ENCODE measurements around the gene CLEC19A.

Gene CLEC19A

GRCh38 chr16:19285431-19285830, at the start of gene CLEC19A:
Gene CLEC19A (plus strand): TSS chr16:19285731. CDS start chr16:19285852, 121 bp downstream.
- peak; percentile 44 for DNase-seq

- no peak for DNase-seq
Measured at GRCh38 chr16:19235886-19236285, 49.6 kb upstream of the CLEC19A start.

- DNase-seq: no peak
Measured at GRCh38 chr16:19236561-19237209, 48.8 kb upstream of the CLEC19A start.

DNA sequence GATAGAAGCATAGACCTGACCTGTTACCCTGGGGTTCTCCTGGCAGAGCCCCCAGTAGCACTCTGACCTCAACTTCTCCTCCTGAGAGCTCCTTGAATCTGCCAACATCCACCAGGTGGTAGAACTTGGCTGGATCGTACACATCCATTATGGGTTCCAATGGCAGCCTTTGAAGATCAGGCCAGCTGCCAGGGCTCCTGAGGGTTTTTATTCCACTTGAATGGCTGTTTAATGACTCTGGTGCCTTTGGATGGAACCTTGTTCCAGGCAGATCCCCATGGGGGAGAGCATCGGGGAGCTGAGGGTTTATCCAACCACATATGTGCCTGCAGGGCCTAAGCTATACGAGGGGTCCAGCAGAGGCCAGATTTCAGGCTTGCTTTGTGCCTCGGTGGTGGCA, 47.1 kb upstream of the CLEC19A start:
- no peak for DNase-seq

- no peak for DNase-seq
Measured at GRCh38 chr16:19239511-19240155, 45.9 kb upstream of the CLEC19A start.

- no peak for DNase-seq
Measured at GRCh38 chr16:19240494-19240893, 45.0 kb upstream of the CLEC19A start.

- DNase-seq: no peak
Measured at GRCh38 chr16:19241512-19241911, 44.0 kb upstream of the CLEC19A start.

DNA sequence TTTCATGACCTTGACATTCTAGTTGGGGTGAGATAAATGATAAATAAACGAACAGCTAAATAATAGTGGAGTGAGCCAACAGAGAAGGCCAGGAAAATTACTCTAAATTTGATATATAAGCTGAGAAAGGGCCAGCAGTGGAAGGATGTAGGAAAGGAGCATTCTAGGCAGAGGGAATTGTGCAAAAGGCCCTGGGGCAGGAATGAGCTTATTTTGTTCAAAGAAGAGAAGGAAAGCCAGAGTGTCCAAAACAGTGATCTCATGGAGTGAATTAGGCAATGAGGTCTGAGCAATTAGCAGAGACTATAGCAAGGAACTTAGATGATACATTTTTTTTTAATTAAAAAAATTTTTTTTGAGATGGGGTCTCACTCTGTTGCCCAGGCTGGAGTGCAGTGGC, 43.3 kb upstream of the CLEC19A start:
- no peak for DNase-seq

DNA sequence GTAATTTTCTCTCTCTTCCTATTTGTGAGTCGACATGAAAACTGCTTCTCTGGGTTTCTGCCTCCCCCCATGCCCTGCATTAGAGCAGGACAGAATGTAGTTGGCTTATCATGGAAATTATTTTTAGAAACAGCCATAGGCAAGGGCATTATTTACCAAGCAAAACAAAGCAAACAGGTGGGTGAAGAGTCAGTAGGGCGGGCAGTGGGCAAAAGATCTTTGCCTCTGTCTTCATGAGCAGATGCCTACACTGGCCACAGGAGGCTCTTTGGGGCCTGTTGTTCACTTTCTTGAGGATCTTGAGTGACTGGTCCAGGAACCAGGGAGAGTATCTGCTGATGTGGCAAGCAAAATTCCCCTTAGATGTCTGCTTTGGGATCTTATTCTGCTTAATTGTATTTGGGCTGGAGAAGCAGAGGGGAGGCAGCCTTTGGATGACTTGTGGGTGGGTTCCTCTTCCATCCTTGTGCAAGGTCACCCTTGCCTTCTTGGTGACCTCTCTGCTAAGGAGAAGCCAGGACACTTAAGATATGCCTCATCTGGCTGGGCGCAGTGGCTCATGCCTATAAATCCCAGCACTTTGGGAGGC, 42.5 kb upstream of the CLEC19A start:
- DNase-seq: no peak

DNA sequence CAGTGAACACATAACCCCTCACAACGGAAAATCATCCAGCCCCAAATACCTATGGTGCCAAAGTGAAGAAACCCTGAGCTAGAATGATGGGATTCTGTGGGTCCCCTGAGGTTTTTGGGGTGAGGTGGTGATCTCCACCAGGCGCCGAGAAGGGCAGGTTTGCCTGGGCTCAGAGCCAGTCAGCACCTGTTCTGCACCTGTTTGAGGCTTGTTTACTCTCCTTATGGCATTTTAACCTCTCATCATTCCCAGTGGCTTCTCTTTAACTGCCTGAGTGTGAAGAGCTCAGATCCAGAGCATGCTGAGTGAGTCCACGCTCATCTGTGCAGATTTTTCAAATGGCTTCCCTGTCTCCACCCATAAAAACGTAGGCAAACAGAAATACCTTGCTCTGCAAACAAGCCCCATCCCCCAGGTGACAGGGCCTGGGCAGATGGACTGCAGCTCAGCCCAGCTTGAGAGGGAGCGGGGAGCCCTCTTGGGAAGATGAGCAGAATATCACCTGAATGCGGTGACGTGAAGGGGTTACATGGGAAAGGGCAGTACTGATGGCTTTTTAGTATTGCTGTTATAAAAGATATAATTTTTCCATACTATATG, 40.1 kb upstream of the CLEC19A start:
- no peak for DNase-seq

- DNase-seq: no peak
Measured at GRCh38 chr16:19252904-19253303, 32.6 kb upstream of the CLEC19A start.

GRCh38 chr16:19254611-19255010, 30.9 kb upstream of the CLEC19A start:
- no peak for DNase-seq

- DNase-seq: no peak
Measured at GRCh38 chr16:19264123-19264673, 21.3 kb upstream of the CLEC19A start.

DNA sequence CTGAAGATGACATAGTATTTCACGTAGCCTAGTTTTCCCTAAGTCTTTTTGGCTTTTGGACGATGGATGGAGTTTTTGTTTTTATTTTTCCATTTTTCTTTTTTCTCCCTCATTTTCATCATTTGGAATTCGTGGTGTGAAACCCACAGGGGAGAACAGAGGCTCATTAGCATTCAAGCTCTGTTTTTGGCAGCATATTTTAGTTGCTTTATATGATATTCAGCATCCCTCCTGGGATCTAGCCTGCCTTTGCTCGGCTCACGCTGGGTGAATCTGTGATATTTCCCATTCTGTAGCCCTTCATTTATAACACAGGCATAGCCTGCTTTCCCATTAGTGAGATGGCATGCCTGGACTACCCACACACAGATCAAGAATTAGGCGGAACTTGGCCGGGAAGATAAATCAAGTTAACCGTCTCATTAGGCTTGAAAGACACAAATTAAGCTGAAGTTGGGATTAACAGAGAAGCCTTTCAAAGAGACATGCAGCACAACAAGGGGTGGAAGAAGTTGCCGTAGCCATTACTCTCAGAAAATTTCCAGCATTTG, 20.1 kb upstream of the CLEC19A start:
- DNase-seq: peak; percentile 40

- DNase-seq: no peak
Measured at GRCh38 chr16:19266774-19267173, 18.8 kb upstream of the CLEC19A start.

DNA sequence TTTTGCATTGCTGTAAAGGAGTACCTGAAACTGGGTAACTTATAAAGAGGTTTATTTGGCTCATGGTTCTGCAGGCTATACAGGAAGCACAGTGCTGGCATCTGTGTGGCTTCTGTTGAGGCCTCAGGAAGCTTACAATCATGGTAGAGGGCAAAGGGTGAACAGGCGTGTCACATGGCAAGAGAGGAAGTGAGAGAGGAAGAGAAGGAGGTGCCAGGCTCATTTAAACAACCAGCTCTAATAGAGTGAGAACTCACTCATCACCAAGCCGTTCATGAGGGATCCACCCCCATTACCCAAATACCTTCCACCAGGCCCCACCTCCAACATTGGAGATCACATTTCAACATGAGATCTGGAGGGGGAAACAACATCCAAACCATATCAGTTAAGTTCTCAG, 16.4 kb upstream of the CLEC19A start:
- no peak for DNase-seq

DNA sequence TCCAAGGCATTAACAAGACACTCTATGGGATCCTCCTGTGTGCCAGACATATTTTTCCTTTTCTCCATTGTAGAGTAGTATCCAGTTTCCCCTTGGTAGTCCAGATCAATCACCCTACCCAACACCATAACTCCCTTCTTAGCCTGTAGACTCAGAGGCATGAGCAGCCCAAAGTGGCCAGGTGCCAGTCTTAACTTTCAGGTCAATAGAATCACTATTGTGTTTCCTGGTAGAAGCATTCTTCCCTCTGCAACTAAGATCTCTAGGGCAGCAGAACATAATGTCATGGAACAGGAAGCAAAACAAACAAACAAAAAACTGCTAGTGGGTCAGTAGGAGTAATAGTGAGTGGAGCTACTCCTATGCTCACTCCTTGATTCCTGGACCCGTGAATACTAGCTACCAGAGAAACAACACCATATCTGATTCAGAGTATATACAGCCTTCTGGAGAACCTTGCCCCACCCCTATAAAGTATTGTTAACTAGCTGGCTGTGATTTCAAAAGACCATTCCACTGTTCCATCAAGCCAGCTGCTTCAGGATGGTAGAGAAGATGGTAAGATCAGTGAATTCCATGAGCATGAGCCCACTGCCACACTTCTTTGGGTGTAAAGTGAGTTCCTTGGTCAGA, 11.2 kb upstream of the CLEC19A start:
- DNase-seq: no peak

DNA sequence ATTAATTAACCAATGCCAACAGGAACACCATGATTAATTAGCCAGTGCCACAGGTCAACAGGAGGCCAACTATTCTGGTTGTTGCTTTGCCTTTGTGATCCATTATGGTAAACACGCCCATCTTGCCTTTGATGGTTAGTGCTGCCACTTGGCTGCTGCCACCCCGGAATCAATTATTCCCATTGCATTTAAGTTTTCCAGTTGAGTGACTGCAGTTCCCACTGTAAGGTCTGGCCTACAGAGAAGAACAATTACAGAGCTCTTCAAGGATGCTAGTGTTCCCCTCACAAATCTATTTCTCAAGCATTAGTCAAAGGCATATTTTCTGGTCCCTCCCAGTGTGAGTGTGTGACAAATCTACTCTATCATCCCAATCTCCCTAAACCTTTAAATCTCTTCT, 7.1 kb upstream of the CLEC19A start:
- DNase-seq: no peak

DNA sequence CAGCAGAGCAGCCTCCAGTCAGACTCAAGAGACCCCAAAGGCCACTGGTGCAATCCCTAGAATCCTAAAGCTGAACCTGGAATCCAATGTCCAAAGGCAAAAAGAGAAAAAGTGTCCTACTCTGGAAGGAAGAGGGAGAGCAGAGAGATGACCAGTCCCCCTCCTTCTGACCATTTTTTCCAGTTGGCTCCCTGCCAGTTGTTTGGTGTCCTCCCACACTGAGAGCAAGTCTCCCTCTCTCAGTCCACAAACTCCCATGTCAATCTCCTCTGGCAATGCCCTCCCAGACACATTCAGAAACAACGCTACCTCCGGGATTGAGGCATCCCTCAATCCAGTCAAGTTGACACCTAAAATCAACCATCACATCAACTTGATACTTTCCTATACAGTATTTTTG, 4.3 kb upstream of the CLEC19A start:
- no peak for DNase-seq

DNA sequence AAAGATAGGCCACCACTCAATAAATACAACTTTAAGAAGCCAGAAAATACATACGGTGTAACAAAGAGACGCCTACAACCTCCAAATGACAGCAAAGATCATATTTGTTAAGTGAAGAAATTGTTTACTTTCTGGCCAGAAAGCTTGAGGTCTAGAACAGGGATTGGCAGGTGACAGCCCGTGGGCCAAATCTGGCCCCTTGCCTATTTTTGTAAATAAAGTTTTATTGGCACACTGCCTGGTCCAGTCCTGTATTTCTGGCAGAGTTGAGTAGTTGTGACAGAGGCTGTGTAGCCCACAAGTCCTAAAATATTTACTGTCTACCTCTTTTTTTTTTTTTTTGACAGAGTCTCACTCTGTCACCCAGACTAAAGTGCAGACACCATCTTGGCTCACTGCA, 3.4 kb upstream of the CLEC19A start:
- no peak for DNase-seq

- no peak for DNase-seq
Measured at GRCh38 chr16:19283637-19284036, 1.9 kb upstream of the CLEC19A start.

DNA sequence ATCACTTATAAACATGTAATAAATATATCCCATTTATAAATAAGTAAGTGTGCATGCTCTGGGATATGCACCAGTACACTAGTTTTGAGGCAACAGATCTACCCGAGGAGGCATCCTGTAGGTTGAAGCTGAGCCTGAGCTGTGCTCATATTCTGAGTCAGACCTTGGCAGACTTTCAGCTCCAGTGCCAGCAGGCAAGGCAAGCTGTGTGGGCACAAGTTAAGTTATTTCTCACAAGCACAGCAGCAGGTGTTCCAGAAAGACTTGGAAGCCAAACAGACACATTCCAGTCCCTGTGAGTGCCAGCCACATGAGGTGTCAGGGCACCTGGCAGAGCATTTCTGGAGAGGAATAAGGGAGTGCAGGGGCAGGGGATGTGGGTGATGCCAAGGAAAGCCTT, 1.3 kb upstream of the CLEC19A start:
- no peak for DNase-seq

- no peak for DNase-seq
Measured at GRCh38 chr16:19286827-19287226, 1.3 kb downstream of the CLEC19A start.

Measured in eye (tissue), 1 donor.